HG02571 (cell line): ENCODE measurements around the gene NACC1.

Experiments used
- ATAC-seq: cut with Tn5 transposase; IDR thresholded peaks from one replicate; pipeline ENCODE4 v1.9.1; 2021; ENCODE audit warnings: mild to moderate bottlenecking, moderate library complexity; ENCODE audit not compliant: unreplicated experiment

Gene NACC1

DNA sequence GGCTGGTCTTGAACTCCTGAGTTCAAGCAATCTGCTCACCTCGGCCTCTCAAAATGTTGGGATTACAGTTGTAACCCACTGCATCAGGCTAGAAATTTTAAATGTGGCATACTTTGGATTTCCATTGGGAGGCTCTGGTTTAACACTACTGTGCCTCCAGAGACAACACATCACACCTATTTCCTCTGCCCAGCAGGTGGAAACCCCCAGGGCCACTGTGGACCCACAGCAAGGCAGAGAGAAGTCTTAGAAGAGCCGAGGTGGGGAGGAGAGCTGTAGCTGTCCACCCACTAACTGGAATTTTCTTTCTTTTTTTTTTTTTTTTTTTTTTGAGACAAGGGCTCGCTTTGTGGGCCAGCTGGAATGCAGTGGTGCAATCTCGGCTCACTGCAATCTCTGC is 71.5 kb downstream of the NACC1 start:
- no peak for ATAC-seq
